ENCODE measurements around the gene METAP1D.

- TF ChIP-seq MEF2A (IDR thresholded peaks at IDR 0.05; ENCODE audit: borderline replicate concordance, low read depth) (no peak), RXRA (IDR thresholded peaks at IDR 0.05; ENCODE audit: borderline replicate concordance, low read depth) (no peak)
- TF ChIP-seq, protein P1, sequence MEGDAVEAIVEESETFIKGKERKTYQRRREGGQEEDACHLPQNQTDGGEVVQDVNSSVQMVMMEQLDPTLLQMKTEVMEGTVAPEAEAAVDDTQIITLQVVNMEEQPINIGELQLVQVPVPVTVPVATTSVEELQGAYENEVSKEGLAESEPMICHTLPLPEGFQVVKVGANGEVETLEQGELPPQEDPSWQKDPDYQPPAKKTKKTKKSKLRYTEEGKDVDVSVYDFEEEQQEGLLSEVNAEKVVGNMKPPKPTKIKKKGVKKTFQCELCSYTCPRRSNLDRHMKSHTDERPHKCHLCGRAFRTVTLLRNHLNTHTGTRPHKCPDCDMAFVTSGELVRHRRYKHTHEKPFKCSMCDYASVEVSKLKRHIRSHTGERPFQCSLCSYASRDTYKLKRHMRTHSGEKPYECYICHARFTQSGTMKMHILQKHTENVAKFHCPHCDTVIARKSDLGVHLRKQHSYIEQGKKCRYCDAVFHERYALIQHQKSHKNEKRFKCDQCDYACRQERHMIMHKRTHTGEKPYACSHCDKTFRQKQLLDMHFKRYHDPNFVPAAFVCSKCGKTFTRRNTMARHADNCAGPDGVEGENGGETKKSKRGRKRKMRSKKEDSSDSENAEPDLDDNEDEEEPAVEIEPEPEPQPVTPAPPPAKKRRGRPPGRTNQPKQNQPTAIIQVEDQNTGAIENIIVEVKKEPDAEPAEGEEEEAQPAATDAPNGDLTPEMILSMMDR (IDR thresholded peaks at IDR 0.05) = no peak
Measured at GRCh38 chr2:172012677-172013391, 13.1 kb downstream of the METAP1D start.

Data from SK-N-SH (cell line).